Activated effector memory CD4-positive, alpha-beta T cell treated with Interleukin-2 at 50 U/mL for 16 hours (primary cell): ENCODE data around the gene PTPRCAP.
"Not testable (repeated sequence)": the region's sequence is repeated elsewhere in the genome, so short reads cannot be mapped to it uniquely, and the experiment has no call there.

Experiments used
- DNase-seq: peaks from one replicate; pipeline ENCODE4 v3.0.0-alpha.2; 2020

PTPRCAP gene

GRCh38 chr11:67440229-67441097, 3.0 kb upstream of the PTPRCAP start:
- DNase-seq, result no peak

GRCh38 chr11:67439321-67440228, 2.1 kb upstream of the PTPRCAP start:
- no peak for DNase-seq

GRCh38 chr11:67438158-67438902, 848 bp upstream of the PTPRCAP start:
- DNase-seq, result peak; percentile 72

GRCh38 chr11:67437809-67438157, 301 bp upstream of the PTPRCAP start:
- no peak for DNase-seq

GRCh38 chr11:67436459-67437081, 912 bp downstream of the PTPRCAP start:
- DNase-seq, result peak; percentile 55

- no peak for DNase-seq
Observed at GRCh38 chr11:67435727-67436458, 1.6 kb downstream of the PTPRCAP start.

GRCh38 chr11:67435031-67435726, 2.3 kb downstream of the PTPRCAP start:
- DNase-seq, result no peak

- DNase-seq, result no peak
Observed at GRCh38 chr11:67434395-67434881, 3.0 kb downstream of the PTPRCAP start.

- DNase-seq, result no peak
Observed at GRCh38 chr11:67433536-67434394, 3.7 kb downstream of the PTPRCAP start.

- no peak for DNase-seq
Observed at GRCh38 chr11:67432655-67433349, 4.7 kb downstream of the PTPRCAP start.

- DNase-seq, result no peak
Observed at GRCh38 chr11:67431346-67432249, 5.9 kb downstream of the PTPRCAP start.

- DNase-seq, result no peak
Observed at GRCh38 chr11:67429722-67430121, 7.8 kb downstream of the PTPRCAP start.

GRCh38 chr11:67429038-67429668, 8.3 kb downstream of the PTPRCAP start:
- DNase-seq, result no peak

GRCh38 chr11:67428052-67429001, 9.2 kb downstream of the PTPRCAP start, which contains the start of gene RPS6KB2:
TSS of gene RPS6KB2 (plus strand) at chr11:67428494. CDS start at chr11:67428546, 52 bp downstream.
- peak; percentile 97 for DNase-seq

GRCh38 chr11:67427364-67427859, 10.1 kb downstream of the PTPRCAP start:
- not testable (repeated sequence) for DNase-seq
